AG09309 (cell line): Measurements from ENCODE around the gene ING4.

Experiments
- DNase-seq: peaks from one replicate; pipeline ENCODE4 v3.0.0-alpha.2; 2010; ENCODE audit warnings: low read depth
- H3K4me3 ChIP-seq: 2 replicates; pipeline ENCODE4 v1.5.1; 2011; ENCODE audit warnings: mild to moderate bottlenecking, low read depth, low read length, moderate library complexity; ENCODE audit not compliant: control insufficient read depth
- CTCF ChIP-seq: IDR thresholded peaks from 2 replicates; pipeline ENCODE4 v1.5.1; 2011; ENCODE audit warnings: mild to moderate bottlenecking, low read depth, low read length, inconsistent platforms; ENCODE audit not compliant: insufficient read depth, control insufficient read depth; ENCODE audit errors: missing control alignments

The ING4 gene

GRCh38 chr12:6693832-6694355, 31.0 kb upstream of the ING4 start:
- no peak for DNase-seq
- no peak overlapping the region for H3K4me3 ChIP-seq
- no peak for TF ChIP-seq CTCF

DNA sequence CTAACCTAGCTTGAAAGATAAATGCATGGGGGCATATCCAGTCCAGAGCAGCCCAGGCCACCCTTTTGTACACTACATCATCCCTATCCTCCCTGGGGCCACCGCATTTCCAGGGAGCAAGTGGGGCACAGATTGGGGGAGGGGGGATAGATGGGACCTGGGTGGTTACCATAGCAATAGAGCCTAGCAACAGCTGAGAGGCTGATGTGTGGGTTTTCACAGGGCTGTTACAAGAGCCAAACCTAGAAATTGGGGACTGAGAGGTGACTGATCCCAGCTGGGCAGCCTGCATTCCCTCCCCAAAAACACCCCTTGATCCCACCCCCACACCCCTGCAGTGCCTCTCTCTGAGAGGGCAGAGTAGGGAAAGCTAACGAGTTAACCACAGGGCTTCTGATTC, 30.0 kb upstream of the ING4 start:
- H3K4me3 ChIP-seq = no peak overlapping the region
- TF ChIP-seq CTCF = no peak
- DNase-seq = no peak

- DNase-seq = peak; percentile 48
- no peak overlapping the region for H3K4me3 ChIP-seq
- no peak for TF ChIP-seq CTCF
These were observed 28.6 kb upstream of the ING4 start for GRCh38 chr12:6691473-6691872.

DNA sequence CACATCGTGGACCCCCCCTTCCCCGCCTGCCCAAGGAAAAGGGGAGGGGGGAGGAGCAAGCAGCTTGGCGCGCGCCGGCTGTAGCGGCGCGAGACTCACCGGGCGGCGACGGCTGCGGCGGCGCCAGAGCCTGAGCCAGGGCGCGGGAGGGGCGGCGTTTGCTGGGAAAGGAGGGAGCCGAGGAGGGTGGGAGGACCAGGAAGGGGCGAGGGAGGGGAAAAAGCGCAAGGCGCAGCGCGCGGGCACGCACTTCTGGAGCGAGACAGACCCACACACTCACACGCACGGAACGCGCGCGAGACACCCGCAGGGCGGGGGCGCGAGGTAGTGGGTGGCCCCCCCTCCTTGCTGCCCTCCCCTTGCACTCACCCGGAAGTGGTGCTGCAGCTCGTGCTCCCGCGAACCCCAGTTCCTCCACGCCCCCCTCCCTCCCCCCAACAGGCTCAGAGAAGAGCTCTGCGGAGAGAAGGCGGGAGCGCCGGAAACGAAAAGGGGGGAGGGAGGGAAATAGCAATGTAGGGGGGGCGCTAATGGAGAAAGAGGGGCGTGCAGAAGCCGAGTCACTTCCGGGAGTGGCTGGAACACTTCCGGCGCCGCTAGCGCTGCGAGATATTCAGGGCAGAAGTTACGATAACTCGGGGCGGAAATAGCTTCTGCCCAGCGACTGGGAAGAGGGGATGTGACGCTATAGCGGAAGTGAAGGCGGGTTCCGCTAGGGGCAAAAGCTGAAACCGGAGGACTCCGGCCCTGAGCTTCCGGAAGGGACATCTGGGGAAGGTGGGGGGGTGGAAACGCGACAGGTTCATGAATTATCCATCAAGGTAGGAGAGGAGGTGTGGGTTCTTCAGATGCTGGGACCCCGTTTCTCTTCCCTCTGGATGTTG, 26.3 kb upstream of the ING4 start, which contains the start of gene ZNF384:
Gene ZNF384, minus strand, starts transcription at position 377 of the 884 bp plus-strand sequence. CDS start 9,855 bp downstream, outside the sequence.
- H3K4me3 ChIP-seq = peak within 1 kb of the TSS; percentile 88
- no peak for TF ChIP-seq CTCF
- peak; percentile 98 for DNase-seq

- H3K4me3 ChIP-seq = peak overlapping the region; percentile 88
- DNase-seq = no peak
- TF ChIP-seq CTCF = no peak
These were observed 25.7 kb upstream of the ING4 start for GRCh38 chr12:6688543-6688998.

DNA sequence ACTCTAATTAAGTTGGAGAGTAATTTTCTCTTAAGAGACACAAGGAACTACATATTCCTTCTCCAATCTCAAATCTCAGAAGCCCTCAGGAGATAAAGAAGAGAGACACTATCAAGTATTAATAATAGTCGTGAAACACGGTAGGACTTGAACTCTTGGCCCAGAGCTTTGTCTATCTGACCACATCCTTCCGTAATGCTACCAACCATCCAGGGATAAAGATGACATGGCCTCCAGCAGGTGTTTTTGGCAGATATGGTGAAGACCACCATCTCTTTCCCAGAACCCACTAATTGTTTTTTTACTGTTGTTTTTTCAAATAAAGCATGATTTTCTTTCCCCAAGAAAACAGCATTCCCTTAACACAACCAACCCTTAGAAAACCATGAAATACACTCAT, 22.9 kb upstream of the ING4 start:
- no peak overlapping the region for H3K4me3 ChIP-seq
- no peak for TF ChIP-seq CTCF
- DNase-seq = no peak

DNA sequence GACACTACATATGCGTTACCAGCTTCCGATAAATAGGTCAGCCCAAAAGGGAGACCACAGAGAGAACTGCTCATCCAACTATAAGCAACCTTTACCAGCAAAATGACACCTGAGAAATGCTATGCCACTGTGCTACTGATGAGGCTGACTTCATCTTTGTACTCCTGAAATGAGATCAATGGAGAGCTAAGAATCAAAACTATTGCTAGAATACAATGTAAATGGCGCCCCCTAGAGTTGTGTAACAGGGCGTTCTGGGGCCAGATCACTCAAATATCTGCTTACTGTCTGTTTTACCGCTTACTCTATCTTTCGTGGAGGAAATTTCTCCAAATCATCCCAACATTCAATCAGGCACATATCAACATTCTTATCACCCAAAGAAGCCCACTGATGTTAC, 21.7 kb upstream of the ING4 start:
- H3K4me3 ChIP-seq = no peak overlapping the region
- TF ChIP-seq CTCF = peak; percentile 37
- DNase-seq = no peak
